ENCODE measurements around the gene CEP350. TPM values are rescaled to one million over a fixed set of nuclear protein-coding genes. Genes with fewer than 3 reads are reported as not detected.

Gene CEP350
- total RNA-seq, 2 experiments from 2014 or later: 48.6 to 54.2 TPM

DNA sequence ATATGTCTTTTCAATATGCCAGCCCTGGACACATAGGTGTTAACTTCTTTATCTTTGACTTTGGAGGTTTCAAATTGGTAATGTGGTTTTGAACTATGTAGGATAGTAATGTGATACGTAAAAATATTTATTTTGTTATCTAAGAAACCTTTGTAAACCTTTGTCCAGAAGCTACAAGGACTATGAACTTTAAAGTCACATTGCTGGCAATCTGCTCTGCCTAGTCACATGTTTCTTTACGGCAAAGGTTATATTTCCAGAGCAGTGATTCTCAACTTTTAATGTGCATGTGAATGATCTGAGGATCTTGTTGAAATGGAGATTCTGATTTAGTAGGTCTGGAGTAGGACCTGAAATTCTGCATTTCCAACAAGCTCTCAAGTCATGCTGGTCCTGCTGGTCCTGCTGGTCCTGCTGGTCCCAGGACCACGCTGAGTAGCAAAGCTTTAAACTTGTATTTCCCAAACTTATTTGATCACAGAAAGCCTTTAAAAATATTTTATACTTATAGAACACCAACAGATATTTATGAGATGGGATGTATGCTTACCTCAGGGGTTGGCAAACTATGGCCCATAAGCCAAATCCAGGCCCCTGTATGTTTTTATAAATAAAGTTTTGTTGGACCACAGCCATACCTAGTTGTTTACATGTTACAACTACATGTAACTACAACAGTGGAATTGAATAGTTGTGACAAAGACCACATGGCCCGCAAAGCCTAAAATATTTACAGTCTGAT, 142.1 kb downstream of the CEP350 start:
- H3K79me2 ChIP-seq (ENCODE audit: insufficient read depth, low read depth, low read length): no peaks in the 10 kb centered on the region
- H3K4me3 ChIP-seq (ENCODE audit: low read depth, low read length, poor library complexity, severe bottlenecking): no peak overlapping the region
- TF ChIP-seq EZH2phosphoT487 (IDR thresholded peaks at IDR 0.05; ENCODE audit: borderline replicate concordance, low read depth, low read length): no peak
- no peak overlapping the region for H3K27ac ChIP-seq (ENCODE audit: low read depth, low read length, poor library complexity, severe bottlenecking)
- CTCF ChIA-PET (ENCODE audit: unreplicated experiment): no interaction called here
- DNase-seq (ENCODE audit: low spot score): no peak
- H3K4me2 ChIP-seq (ENCODE audit: low read length): no peak overlapping the region
- no peak overlapping the region for H2AFZ ChIP-seq (ENCODE audit: low read length)
- BruUV-seq (replicated peaks): no TSS peak
- H3K4me1 ChIP-seq (ENCODE audit: insufficient read depth, low read length, poor library complexity, severe bottlenecking): no peaks in the 10 kb centered on the region
- H3K9me3 ChIP-seq (ENCODE audit: low read length): no peaks in the 10 kb centered on the region
- POLR2A ChIA-PET: no interaction called here
- H3K9me2 ChIP-seq (ENCODE audit: insufficient read depth, low read length): 0 out of 2 replicates have a peak, but pooled peaks cover 3% of the 10 kb centered on the region
- intact Hi-C loops (cut with micrococcal nuclease; ENCODE audit: unreplicated experiment): no loop called here
- no peaks in the 10 kb centered on the region for H4K20me1 ChIP-seq (ENCODE audit: insufficient read depth, low read length)
- peaks cover 98% of the 10 kb centered on the region for H3K36me3 ChIP-seq (ENCODE audit: insufficient read depth, low read length)

DNA sequence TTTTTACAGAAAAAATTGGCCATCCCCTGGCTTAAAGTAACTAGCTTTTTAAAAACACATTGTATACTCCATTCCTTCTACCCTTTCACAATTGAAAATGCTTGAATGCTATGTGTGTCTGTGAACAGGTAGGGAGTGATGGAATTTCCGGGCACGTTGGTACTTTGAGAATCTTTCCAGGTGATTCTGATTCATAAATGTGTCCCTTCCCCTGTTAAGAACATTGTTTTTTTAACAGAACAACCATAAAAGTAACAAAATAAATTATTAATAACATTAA, 142.7 kb downstream of the CEP350 start:
- intact Hi-C loops (cut with micrococcal nuclease; ENCODE audit: unreplicated experiment): no loop called here
- Histone ChIP-seq H3K4me2 (ENCODE audit: low read length) (no peak overlapping the region), H3K79me2 (ENCODE audit: insufficient read depth, low read depth, low read length) (no peaks in the 10 kb centered on the region), H3K9me3 (ENCODE audit: low read length) (no peaks in the 10 kb centered on the region), H3K9me2 (ENCODE audit: insufficient read depth, low read length) (no peaks in the 10 kb centered on the region), H3K36me3 (ENCODE audit: insufficient read depth, low read length) (peaks cover 94% of the 10 kb centered on the region), H4K20me1 (ENCODE audit: insufficient read depth, low read length) (no peaks in the 10 kb centered on the region), H3K4me3 (ENCODE audit: low read depth, low read length, poor library complexity, severe bottlenecking) (no peak overlapping the region), H2AFZ (ENCODE audit: low read length) (no peak overlapping the region), H3K27ac (ENCODE audit: low read depth, low read length, poor library complexity, severe bottlenecking) (no peak overlapping the region), H3K4me1 (ENCODE audit: insufficient read depth, low read length, poor library complexity, severe bottlenecking) (no peaks in the 10 kb centered on the region)
- CTCF ChIA-PET (ENCODE audit: unreplicated experiment): no interaction called here
- DNase-seq (ENCODE audit: low spot score): no peak
- BruUV-seq (replicated peaks): no TSS peak
- TF ChIP-seq, protein P1, sequence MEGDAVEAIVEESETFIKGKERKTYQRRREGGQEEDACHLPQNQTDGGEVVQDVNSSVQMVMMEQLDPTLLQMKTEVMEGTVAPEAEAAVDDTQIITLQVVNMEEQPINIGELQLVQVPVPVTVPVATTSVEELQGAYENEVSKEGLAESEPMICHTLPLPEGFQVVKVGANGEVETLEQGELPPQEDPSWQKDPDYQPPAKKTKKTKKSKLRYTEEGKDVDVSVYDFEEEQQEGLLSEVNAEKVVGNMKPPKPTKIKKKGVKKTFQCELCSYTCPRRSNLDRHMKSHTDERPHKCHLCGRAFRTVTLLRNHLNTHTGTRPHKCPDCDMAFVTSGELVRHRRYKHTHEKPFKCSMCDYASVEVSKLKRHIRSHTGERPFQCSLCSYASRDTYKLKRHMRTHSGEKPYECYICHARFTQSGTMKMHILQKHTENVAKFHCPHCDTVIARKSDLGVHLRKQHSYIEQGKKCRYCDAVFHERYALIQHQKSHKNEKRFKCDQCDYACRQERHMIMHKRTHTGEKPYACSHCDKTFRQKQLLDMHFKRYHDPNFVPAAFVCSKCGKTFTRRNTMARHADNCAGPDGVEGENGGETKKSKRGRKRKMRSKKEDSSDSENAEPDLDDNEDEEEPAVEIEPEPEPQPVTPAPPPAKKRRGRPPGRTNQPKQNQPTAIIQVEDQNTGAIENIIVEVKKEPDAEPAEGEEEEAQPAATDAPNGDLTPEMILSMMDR (conservative IDR thresholded peaks at IDR 0.05; ENCODE audit: low read length): no peak
- no peak for TF ChIP-seq EZH2phosphoT487 (IDR thresholded peaks at IDR 0.05; ENCODE audit: borderline replicate concordance, low read depth, low read length)
- POLR2A ChIA-PET: interaction anchor here (0.7 kb wide), 1 partner anchor 191 kb away, joined by 3 read pairs; no protein-coding TSS in a partner anchor

DNA sequence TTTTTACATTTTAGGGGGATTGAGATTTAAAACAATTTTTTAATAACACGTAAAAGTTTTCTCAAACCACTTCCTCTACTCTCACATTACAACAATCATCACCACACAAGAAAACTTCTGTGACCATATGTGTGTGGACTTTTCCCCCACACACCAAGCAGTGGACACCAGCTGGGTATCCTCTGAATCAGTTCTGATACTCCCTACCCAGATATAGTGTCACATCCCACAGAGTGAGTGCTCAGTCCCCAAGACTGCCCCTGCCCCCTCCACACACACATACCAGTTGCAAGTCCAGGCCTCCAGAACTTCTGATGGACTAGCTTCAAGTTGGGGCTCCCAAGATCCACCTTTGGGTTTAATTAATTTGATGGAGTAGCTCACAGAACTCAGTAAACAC, 146.8 kb downstream of the CEP350 start:
- no peaks in the 10 kb centered on the region for H3K9me3 ChIP-seq (ENCODE audit: low read length)
- BruUV-seq (replicated peaks): no TSS peak
- no peak overlapping the region for H2AFZ ChIP-seq (ENCODE audit: low read length)
- H3K79me2 ChIP-seq (ENCODE audit: insufficient read depth, low read depth, low read length): no peaks in the 10 kb centered on the region
- TF ChIP-seq, protein P1 (conservative IDR thresholded peaks at IDR 0.05; ENCODE audit: low read length): no peak
- TF ChIP-seq EZH2phosphoT487 (IDR thresholded peaks at IDR 0.05; ENCODE audit: borderline replicate concordance, low read depth, low read length): no peak
- H4K20me1 ChIP-seq (ENCODE audit: insufficient read depth, low read length): 0 out of 2 replicates have a peak, but pooled peaks cover 3% of the 10 kb centered on the region
- H3K27ac ChIP-seq (ENCODE audit: low read depth, low read length, poor library complexity, severe bottlenecking): no peak overlapping the region
- no peak overlapping the region for H3K4me2 ChIP-seq (ENCODE audit: low read length)
- peaks cover 86% of the 10 kb centered on the region for H3K36me3 ChIP-seq (ENCODE audit: insufficient read depth, low read length)
- H3K4me1 ChIP-seq (ENCODE audit: insufficient read depth, low read length, poor library complexity, severe bottlenecking): no peaks in the 10 kb centered on the region
- DNase-seq (ENCODE audit: low spot score): no peak
- ChIA-PET POLR2A (interaction anchor here (1.1 to 1.5 kb wide), 3 partner anchors 10 to 16 kb away, joined by 3 to 4 read pairs (median 3); no protein-coding TSS in a partner anchor), CTCF (ENCODE audit: unreplicated experiment) (no interaction called here)
- intact Hi-C loops (cut with micrococcal nuclease; ENCODE audit: unreplicated experiment): no loop called here
- no peaks in the 10 kb centered on the region for H3K9me2 ChIP-seq (ENCODE audit: insufficient read depth, low read length)
- H3K4me3 ChIP-seq (ENCODE audit: low read depth, low read length, poor library complexity, severe bottlenecking): no peak overlapping the region
